UCSD-AML1 (cell line): ENCODE measurements around the gene PRR16.

Experiments
- DNase-seq: peaks from one replicate; lab custom pipeline; 2025; ENCODE audit not compliant: unreplicated experiment; lab: John Stamatoyannopoulos, UW

PRR16 gene

DNA sequence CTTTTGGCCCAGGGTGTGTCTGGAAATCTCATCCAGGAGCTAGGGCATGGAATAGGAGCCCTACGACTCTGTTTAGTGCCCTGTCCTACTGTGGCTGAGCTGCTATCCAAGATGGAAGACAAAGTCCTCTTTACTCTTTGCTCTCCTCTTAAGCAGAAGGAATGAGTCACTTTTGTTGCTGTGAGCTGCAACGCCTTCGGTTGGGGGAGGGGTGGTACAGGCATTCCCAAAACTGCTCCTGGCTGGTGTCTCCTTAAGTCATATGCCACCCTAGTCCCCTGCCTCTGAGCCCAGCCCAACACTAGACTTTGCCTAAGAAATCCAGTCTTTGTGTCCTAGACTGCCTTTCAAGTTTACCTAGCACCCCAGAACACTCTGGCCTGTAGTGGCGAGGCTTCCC is 99.9 kb downstream of the PRR16 start:
- DNase-seq = peak; percentile 1

DNA sequence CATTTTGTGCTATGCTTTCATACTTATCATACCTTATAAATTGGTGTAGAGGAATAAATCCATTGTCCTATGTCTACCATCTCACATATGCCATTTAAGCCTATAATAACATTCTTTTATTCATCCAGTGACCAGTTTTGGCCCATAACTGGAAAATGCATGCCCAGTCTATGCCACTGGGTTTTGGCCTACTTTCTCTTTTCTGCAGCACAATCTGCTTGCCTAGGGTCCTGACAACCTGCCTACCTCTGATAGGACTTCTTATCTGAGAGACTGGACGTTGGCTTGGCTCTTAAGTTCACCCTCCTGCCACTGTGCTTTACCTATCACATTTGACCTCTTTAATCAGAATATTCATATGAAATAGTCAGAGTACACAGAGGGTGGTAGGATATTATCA is 103.0 kb downstream of the PRR16 start:
- no peak for DNase-seq

GRCh38 chr5:120567921-120568320 is 103.8 kb downstream of the PRR16 start:
- no peak for DNase-seq

- DNase-seq = no peak
Measured at GRCh38 chr5:120568711-120569110, 104.6 kb downstream of the PRR16 start.

- DNase-seq = no peak
Measured at GRCh38 chr5:120576588-120576987, 112.5 kb downstream of the PRR16 start.

- no peak for DNase-seq
Measured at GRCh38 chr5:120582635-120583034, 118.5 kb downstream of the PRR16 start.

- no peak for DNase-seq
Measured at GRCh38 chr5:120586646-120587045, 122.5 kb downstream of the PRR16 start.

GRCh38 chr5:120591911-120592310 is 127.8 kb downstream of the PRR16 start:
- DNase-seq = no peak

GRCh38 chr5:120599576-120599975 is 135.5 kb downstream of the PRR16 start:
- no peak for DNase-seq

DNA sequence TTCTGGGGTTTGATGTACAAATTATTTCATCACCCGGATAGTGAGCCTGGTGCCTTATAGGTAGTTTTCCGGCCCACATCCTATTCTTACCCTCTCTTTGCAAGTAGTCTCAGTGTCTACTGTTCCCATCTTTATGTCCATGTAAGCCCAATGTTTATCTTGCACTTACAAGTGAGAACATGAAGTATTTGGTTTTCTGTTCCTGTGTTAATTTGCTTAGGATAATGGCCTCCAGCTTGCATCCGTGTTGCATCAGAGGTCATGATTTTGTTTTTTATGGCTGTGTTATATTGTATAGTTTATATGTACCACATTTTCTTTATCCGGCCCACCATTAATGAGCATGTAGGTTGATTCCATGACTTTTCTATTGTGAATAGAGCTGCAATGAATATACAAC is 136.5 kb downstream of the PRR16 start:
- DNase-seq = no peak

- DNase-seq = no peak
Measured at GRCh38 chr5:120602033-120602432, 137.9 kb downstream of the PRR16 start.

DNA sequence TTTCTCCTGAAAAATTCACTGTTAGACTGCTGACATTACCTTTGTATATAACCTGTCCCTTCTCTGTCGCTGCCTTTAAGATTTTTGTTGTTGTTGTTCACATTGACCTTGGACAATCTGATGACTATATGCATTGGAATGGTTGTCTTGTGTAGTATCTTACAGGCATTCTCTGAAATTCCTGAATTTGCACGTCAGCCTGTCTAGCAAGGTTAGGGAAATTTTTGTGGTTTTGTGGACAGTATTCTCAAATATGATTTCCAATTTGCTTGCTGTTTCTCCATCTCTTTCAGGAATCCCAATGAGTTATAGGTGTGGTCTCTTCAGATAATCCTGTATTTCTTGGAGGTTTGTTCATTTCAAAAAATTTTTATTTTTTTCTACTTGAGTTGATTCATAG is 140.8 kb downstream of the PRR16 start:
- DNase-seq = no peak

DNA sequence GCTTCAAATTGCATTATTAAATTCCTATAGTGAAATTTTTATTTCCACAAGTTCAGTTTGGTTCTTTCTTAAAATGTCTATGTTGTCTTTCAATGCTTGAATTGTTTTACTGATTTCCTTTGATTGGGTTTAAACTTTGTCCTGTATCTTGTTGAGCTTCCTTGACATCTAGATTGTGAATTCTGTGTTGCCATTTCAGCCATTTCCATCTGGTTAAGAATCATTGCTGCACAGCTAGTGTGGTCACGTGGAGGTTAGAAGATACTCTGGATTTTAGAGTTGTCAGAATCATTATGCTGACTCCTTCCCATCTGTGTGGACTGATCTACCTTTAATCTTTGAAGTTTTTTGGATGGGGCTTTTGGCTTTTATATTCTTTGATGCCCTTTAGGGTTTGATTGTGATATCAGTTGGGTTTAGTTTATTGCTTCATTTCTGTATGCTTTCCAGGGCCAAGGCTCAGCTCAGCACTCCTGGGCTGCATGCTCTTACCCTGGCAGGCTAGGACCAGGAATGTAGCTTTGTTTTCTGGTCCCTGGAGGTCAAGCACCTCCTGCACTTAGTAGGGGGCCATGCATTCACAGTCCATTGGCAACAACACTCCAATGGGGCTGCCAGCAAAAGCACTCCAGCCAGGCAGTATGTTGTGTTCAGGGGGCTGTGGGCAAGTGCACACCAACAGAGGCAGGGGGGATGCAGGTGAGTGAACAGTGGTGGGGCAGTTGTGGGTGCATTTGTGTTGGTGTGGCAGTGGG is 141.4 kb downstream of the PRR16 start:
- peak; percentile 1 for DNase-seq

DNA sequence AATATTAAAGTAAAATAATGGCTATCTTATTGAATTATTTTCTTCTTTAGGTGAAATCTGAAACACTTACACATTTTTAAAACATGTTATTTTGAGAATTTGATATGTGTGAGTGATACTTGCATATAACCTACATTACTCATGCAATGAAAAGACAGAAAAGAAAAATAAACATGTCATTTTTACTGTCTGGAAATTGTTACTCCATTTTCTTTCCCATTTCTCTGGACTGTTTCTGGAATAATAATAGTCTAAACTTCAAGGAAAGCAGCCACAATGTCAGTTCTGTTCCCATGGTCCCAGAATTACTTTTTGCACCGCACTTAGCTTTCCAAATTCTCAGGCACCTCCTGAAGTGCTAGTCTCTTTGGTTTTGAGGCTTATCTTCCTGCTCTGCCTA is 145.5 kb downstream of the PRR16 start:
- no peak for DNase-seq

- no peak for DNase-seq
Measured at GRCh38 chr5:120610145-120610544, 146.0 kb downstream of the PRR16 start.

- DNase-seq = no peak
Measured at GRCh38 chr5:120613729-120614128, 149.6 kb downstream of the PRR16 start.

- DNase-seq = no peak
Measured at GRCh38 chr5:120614531-120615180, 150.6 kb downstream of the PRR16 start.

DNA sequence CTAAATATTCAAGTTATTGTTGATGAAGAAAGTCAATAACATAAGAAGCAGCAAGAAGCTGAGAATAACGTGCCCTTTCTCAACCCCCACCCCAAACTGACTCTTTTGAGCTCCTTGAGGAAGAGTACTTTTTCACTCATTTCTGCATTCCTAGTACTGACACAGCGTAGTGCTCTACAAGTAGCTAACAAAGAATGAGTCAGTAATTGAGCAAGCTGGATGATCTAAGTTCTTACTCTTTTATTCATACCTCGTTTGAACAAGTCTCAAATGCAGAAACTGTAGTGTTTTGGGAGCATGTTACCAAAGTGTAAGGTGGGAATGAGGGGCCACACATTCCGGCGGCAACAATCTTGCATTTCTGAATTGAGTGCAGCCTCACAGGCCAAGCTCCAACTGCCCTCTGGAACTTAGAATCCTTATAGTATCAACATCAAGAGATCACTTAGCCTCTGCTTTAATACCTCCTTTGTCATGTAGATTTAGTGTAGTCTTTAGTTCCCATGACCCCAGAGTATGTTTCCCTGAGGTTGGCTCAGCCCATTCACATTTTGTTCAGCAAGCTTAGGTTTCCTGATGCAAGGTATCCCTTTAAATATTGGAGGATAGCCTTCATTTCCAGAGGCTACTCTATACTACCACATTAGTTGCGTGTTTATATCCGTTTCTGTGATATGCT is 152.0 kb downstream of the PRR16 start:
- DNase-seq = no peak

GRCh38 chr5:120621339-120621738 is 157.2 kb downstream of the PRR16 start:
- no peak for DNase-seq

GRCh38 chr5:120624021-120624563 is 160.0 kb downstream of the PRR16 start:
- DNase-seq = no peak

DNA sequence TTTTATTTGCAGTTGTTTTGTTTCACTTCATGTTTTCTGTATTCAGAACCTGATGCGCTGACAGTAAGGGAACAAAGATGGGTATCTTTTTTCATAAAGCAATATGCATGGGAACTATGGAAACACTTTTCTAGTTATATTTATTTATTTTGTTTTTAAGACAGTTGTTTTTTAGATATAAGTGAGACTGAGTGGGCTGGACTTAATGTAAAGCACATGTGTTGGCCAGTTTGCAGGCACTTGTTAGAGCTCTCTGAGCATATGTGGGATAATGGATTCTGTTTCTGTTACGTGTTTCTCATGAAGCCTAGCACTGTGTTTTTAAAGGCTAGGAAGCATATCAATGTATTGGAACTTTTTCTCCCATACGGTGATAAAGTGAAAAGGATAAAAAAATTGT is 164.1 kb downstream of the PRR16 start:
- no peak for DNase-seq

GRCh38 chr5:120630550-120630949 is 166.4 kb downstream of the PRR16 start:
- DNase-seq = no peak
